Esophagus squamous epithelium (tissue), 5 donors: ENCODE results near the gene RBM19. TPM values are rescaled to one million over a fixed set of nuclear protein-coding genes. Genes with fewer than 3 reads are reported as not detected.

Source experiments
- DNase-seq: peaks from one replicate; lab custom pipeline; 2025; lab: John Stamatoyannopoulos, UW
- H3K27ac ChIP-seq, 4 donors: fragments of 200-600 bp; sonication (generic); one replicate each; pipeline ENCODE4 v1.5.1; 2016 to 2019; ENCODE audit warnings: mild to moderate bottlenecking in 1 of 4
- H3K27me3 ChIP-seq, 4 donors: fragments of 200-600 bp; sonication (generic); 1 replicate in 3 of 4; 2 replicates in 1 of 4; pipeline versions ENCODE4 v1.5.1 to v1.6.0; 2017 to 2021; ENCODE audit warnings: antibody characterized with exemption in 1 of 4
- H3K36me3 ChIP-seq, 3 donors: fragments of 200-600 bp; sonication (generic); one replicate each; pipeline ENCODE4 v1.5.1; 2016 to 2019
- H3K4me1 ChIP-seq, 3 donors: fragments of 200-600 bp; sonication (generic); one replicate each; pipeline ENCODE4 v1.5.1; 2017 to 2019
- H3K4me3 ChIP-seq, 4 donors: fragments of 200-600 bp; sonication (generic); 1 replicate in 3 of 4; 2 replicates in 1 of 4; pipeline ENCODE4 v1.5.1; 2016 to 2019; ENCODE audit warnings: mild to moderate bottlenecking in 2 of 4, moderate library complexity in 1 of 4
- H3K9me3 ChIP-seq, 3 donors: fragments of 200-600 bp; sonication (generic); one replicate each; pipeline ENCODE4 v1.5.1; 2016 to 2019
- POLR2A ChIP-seq, 4 donors: fragments of 450-650 bp; IDR thresholded peaks; one replicate each; pipeline ENCODE4 v1.6.1; 2017; ENCODE audit warnings: antibody characterized with exemption in 4 of 4, mild to moderate bottlenecking in 4 of 4, moderate library complexity in 3 of 4
- WGBS, 2 donors: methylation state at CpG; one replicate each; pipeline ENCODE4 v1.1.5; 2018; 5-methylcytosine and 5-hydroxymethylcytosine counted together
- intact Hi-C: fragments of 100-400 bp; cut with DNase I; formaldehyde crosslinking; loops from one replicate; pipeline ENCODE4 v1.15.0; 2022
- total RNA-seq, 4 donors: library from RNA; depleted of rRNA; stranded (reverse); fragments of >200 nt; gene quantifications; one replicate each; pipeline ENCODE4 v1.1.0, GENCODE V29; 2016
- TF ChIP-seq, protein P1 (sequence below), 6 experiments: fragments of 450-650 bp in 4 of 6; fragments of 200-600 bp in 2 of 6; sonication (generic) in 2 of 6; IDR thresholded peaks; one replicate each; pipeline ENCODE4 v1.5.1; 2016 to 2019; ENCODE audit warnings: antibody characterized with exemption in 6 of 6, mild to moderate bottlenecking in 4 of 6, moderate library complexity in 4 of 6
- donor health status: DM: yes; HTN: yes; CAD: no.

Gene RBM19
- total RNA-seq, 4 donors from 2014 or later, result 13.1 to 32.8 (median 27.4) TPM

- Histone ChIP-seq H3K4me3 (no peak overlapping the region), H3K27ac (no peak overlapping the region), H3K4me1 (peaks cover 0 to 14% (median 0%) of the 10 kb centered on the region in 3 donors), H3K27me3 (no peaks in the 10 kb centered on the region), H3K9me3 (no peaks in the 10 kb centered on the region), H3K36me3 (peaks cover 0 to 74% (median 7%) of the 10 kb centered on the region in 3 donors)
- WGBS, 2 donors, result 76 to 82% methylated on average over 8 to 16 of the region's 18 CpGs
- no peak for TF ChIP-seq POLR2A (IDR thresholded peaks at IDR 0.05)
- TF ChIP-seq, protein P1, sequence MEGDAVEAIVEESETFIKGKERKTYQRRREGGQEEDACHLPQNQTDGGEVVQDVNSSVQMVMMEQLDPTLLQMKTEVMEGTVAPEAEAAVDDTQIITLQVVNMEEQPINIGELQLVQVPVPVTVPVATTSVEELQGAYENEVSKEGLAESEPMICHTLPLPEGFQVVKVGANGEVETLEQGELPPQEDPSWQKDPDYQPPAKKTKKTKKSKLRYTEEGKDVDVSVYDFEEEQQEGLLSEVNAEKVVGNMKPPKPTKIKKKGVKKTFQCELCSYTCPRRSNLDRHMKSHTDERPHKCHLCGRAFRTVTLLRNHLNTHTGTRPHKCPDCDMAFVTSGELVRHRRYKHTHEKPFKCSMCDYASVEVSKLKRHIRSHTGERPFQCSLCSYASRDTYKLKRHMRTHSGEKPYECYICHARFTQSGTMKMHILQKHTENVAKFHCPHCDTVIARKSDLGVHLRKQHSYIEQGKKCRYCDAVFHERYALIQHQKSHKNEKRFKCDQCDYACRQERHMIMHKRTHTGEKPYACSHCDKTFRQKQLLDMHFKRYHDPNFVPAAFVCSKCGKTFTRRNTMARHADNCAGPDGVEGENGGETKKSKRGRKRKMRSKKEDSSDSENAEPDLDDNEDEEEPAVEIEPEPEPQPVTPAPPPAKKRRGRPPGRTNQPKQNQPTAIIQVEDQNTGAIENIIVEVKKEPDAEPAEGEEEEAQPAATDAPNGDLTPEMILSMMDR (IDR thresholded peaks at IDR 0.05), result no peak
- DNase-seq, result no peak
- intact Hi-C loops, result no loop called here
Measured at GRCh38 chr12:113846883-113847755, 119.0 kb downstream of the RBM19 start.

DNA sequence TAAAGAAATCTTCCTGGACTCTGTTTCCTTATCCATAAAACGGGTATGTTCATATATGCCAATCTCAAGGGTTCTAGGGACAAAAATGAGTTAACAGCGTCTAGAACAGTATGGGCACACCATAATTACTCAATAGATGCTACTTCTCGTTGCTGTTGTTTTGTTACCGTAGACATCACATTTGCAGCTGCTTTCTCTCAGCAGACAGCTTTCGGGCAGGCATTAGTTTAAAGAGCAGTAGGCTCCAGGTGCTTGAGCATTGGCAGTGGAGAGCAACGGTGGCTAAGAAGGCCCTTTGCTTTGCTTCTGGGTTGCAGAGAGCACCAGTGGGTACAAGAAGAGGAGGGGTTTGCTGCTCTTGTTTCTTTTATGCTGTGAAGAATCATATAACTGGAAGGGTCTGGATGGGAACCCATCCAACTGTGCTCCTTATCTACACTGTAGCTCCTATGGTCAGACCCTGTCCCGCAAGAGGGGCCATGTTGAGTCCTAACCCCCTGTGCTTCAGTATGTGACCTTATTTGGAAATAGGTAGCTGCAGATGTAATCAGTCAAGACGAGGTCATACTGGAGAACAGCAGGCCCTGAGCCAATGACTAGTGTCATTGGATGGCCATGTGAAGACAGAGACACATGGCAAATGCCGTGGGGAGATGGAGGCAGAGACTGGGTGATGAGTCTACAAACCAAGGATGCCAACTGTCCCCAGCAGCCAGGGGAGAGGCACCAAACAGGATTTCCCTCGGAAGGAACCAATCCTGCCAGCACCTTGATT, 120.0 kb downstream of the RBM19 start:
- DNase-seq, result no peak
- H3K4me1 ChIP-seq, result peaks cover 0 to 14% (median 0%) of the 10 kb centered on the region in 3 donors

GRCh38 chr12:113844495-113845210, 121.5 kb downstream of the RBM19 start:
- H3K36me3 ChIP-seq, result peaks cover 0 to 78% (median 7%) of the 10 kb centered on the region in 3 donors
- H3K4me1 ChIP-seq, result peaks cover 0 to 2% (median 0%) of the 10 kb centered on the region in 3 donors
- no peaks in the 10 kb centered on the region for H3K27me3 ChIP-seq
- DNase-seq, result no peak
- H3K4me3 ChIP-seq, result no peak overlapping the region
- no peak overlapping the region for H3K27ac ChIP-seq
- no peak for TF ChIP-seq POLR2A (IDR thresholded peaks at IDR 0.05)
- TF ChIP-seq, protein P1 (IDR thresholded peaks at IDR 0.05), result no peak
- no peaks in the 10 kb centered on the region for H3K9me3 ChIP-seq
- intact Hi-C loops, result no loop called here
- 89 to 94% methylated on average over 11 to 16 of the region's 31 CpGs for WGBS, 2 donors

More for the DNA sequence above, 120.0 kb downstream of the RBM19 start:
- Histone ChIP-seq H3K9me3 (no peaks in the 10 kb centered on the region), H3K27ac (no peak overlapping the region), H3K27me3 (no peaks in the 10 kb centered on the region), H3K36me3 (peaks cover 0 to 80% (median 7%) of the 10 kb centered on the region in 3 donors), H3K4me3 (no peak overlapping the region)
- WGBS, 2 donors, result 78 to 85% methylated on average over 9 to 10 of the region's 10 CpGs
- no peak for TF ChIP-seq POLR2A (IDR thresholded peaks at IDR 0.05)
- intact Hi-C loops, result no loop called here

DNA sequence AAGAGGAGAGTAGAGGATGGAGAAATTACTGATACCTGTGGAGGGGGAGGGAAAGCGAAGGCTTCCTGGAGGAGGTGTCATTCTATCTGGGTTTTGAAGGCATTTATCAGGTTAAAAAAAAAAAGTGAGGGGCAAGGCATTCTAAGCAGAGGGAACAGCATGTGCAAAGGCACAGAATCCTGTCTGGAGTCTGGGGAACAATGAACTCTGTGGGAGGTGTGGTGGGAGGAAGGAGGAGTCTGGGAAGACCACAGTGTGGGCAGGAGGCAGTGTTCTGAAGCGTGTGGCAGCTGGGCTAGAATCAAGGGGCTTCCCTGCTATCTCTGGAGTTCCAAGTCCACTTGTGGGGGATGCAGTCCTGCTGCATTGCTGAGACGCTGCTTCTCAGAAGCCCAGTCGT, 123.4 kb downstream of the RBM19 start:
- 90 to 98% methylated on average over 3 to 4 of the region's 4 CpGs for WGBS, 2 donors
- Histone ChIP-seq H3K4me3 (no peak overlapping the region), H3K27ac (no peak overlapping the region), H3K27me3 (no peaks in the 10 kb centered on the region), H3K9me3 (no peaks in the 10 kb centered on the region), H3K36me3 (peaks cover 0 to 60% (median 7%) of the 10 kb centered on the region in 3 donors), H3K4me1 (no peaks in the 10 kb centered on the region)
- DNase-seq, result no peak
- intact Hi-C loops, result no loop called here
- TF ChIP-seq, protein P1 (IDR thresholded peaks at IDR 0.05), result no peak

DNA sequence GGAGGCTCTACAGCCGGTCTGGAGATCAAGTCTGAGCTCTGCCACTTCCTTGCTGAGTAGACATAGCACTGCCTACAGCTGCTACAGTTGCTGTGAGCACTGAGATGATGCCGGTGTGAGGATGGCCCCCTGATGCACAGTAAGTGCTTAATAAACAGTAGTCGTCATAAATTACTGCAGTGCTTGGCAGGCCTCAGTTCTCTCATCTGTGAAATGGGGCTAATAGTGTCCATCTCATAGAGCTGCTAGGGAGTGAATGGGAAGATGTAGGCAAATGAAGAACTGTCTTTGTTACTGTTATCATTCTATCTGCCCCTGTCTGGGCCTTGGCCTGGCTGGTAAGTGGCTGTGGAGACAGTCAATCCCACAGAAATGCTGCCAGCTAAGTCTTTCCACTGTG, 124.3 kb downstream of the RBM19 start:
- Histone ChIP-seq H3K4me3 (no peak overlapping the region), H3K4me1 (no peaks in the 10 kb centered on the region), H3K27me3 (no peaks in the 10 kb centered on the region), H3K9me3 (no peaks in the 10 kb centered on the region), H3K36me3 (peaks cover 0 to 59% (median 7%) of the 10 kb centered on the region in 3 donors), H3K27ac (no peak overlapping the region)
- intact Hi-C loops, result no loop called here
- no peak for TF ChIP-seq POLR2A (IDR thresholded peaks at IDR 0.05)
- no peak for DNase-seq
- WGBS, 2 donors, result 91 to 100% methylated on average over 3 of the region's 3 CpGs
